HG02798 (cell line): ENCODE results near the gene PLXNA4.

ENCODE experiments used
- ATAC-seq: cut with Tn5 transposase; IDR thresholded peaks from one replicate; pipeline ENCODE4 v1.9.1; 2021; ENCODE audit warnings: mild to moderate bottlenecking; ENCODE audit not compliant: unreplicated experiment, poor library complexity

PLXNA4 gene

GRCh38 chr7:132300599-132301277, 275.5 kb downstream of the PLXNA4 start:
- no peak for ATAC-seq

- no peak for ATAC-seq
Measured at GRCh38 chr7:132298790-132299189, 277.5 kb downstream of the PLXNA4 start.

GRCh38 chr7:132296820-132297219, 279.4 kb downstream of the PLXNA4 start:
- ATAC-seq, result no peak

DNA sequence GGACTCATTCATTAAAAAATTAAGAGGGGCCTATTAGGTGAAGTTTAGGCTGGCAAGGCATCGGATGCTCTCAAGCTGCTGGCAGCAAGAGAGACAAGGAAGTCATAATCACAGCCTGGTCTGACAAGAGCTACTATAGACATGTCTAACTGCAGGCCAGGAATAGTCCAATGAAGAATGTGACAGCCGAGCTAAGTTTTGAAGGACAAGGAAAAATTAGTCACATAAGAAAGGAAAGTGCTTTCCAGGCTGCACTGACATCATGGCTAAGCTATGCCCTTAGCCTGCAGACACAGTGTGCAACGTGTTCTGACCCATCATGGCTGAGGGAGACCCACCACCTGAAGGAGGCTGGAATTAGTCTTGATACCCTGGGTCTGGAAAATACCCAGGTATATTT, 281.1 kb downstream of the PLXNA4 start:
- no peak for ATAC-seq

DNA sequence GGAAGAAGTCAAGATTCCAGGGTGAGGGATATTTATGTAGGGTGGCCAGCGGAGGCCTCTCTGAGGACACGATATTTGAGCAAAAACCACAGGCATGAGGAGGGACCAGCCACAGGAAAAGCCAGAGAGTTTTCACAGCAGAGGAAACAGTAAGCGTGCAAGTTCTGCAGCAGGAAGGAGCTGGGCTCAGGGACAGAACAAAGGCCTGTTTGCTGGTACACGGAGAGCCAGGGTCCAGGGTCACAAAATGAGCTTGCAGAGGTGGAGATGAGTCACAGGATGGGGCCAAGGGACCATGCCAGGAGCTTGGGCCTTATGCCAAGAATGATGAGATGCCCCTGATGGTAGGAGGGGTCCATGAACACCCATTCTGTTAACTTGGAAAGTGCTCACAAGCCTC, 283.5 kb downstream of the PLXNA4 start:
- no peak for ATAC-seq

GRCh38 chr7:132291481-132291880, 284.8 kb downstream of the PLXNA4 start:
- no peak for ATAC-seq

GRCh38 chr7:132290021-132290420, 286.2 kb downstream of the PLXNA4 start:
- ATAC-seq, result no peak

DNA sequence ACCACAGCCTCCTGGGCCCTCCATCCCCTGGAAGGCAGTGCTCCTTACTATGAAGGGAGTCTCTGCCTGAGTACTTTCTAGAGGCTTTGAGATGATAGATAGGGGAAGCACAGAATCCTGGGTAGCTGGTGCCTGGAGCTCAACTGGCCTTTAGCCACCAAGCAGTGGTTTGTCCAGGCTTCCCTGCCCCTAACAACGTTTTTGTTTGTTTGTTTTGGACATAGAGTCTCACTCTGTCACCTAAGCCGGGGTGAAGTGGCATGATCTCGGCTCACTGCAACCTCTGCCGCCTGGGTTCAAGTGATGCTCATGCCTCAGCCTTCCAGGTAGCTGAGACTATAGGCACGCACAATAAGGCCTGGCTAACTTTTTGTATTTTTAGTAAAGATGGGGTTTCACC, 289.4 kb downstream of the PLXNA4 start:
- ATAC-seq, result no peak

DNA sequence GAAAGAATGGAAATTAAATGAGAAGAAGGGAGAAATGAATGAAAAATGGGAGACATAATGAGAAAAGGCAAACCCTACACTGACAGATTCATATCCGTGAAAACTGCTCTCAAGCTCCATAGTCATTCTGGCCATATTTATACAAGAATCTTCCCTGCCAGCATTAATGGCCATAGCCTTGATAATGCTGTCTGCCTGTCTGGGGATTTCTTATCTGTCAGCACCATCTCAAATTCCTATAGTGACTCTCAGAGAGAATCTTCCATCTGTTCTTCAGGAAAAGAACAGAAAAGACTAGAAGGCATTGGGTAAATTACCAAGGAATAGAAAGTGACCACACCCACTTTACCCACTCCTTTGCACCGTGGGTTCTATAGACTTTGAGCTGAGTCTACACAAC, 295.9 kb downstream of the PLXNA4 start:
- ATAC-seq, result no peak

GRCh38 chr7:132279718-132280117, 296.6 kb downstream of the PLXNA4 start:
- no peak for ATAC-seq

DNA sequence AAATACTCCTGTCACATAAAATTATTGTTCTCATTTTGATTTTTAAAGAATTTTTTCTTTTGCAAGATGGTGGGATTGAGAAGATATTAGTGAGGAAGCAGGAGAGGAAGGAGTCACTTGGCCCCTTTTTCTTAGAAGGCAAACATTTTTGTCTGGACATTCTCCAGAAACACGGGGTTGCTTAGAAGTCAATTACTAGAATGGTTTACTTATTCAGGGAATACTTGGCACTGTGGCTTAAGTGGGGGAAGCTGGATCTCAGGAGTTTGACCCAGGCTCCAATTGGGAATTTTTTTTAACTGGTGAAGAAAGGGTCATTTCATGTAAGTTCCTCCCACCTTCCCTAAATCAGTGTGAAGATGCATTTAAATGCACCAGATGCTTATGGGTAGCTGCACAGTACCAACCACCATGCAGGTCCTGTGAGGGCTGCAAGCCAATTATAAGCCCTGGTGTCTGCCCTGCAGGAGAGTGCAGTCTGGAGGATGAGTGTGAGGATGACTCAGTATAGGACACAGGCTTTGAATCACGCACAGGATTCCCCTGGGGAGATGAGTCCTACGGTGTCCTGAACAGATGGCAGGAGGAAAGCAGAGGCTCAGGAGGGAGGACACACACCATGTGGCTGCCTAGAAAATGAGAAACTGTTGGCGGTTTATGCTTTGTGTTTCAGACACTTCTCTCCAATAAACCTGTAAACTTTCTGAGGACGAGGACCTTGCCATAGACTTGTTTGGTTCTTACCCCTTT, 299.1 kb downstream of the PLXNA4 start:
- ATAC-seq, result no peak

DNA sequence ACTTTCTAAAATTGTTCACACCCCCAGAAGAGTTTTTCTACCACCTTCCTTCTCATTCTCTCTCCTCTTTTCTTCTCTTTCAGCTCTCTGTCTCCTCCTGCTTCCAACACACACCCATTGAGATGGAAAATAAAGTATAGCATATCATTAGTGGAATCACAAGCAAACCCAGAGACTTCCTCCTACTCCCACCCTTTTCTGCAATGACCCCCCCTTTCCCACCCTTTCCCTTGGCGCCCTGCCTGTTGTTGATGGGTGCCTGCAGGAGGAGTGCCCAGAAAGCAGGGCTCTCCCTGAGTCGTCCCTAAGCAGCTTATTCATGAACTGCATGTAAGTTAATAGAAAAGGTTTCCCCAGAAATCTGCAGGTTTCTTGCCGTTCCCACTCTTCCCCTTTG, 300.0 kb downstream of the PLXNA4 start:
- no peak for ATAC-seq

DNA sequence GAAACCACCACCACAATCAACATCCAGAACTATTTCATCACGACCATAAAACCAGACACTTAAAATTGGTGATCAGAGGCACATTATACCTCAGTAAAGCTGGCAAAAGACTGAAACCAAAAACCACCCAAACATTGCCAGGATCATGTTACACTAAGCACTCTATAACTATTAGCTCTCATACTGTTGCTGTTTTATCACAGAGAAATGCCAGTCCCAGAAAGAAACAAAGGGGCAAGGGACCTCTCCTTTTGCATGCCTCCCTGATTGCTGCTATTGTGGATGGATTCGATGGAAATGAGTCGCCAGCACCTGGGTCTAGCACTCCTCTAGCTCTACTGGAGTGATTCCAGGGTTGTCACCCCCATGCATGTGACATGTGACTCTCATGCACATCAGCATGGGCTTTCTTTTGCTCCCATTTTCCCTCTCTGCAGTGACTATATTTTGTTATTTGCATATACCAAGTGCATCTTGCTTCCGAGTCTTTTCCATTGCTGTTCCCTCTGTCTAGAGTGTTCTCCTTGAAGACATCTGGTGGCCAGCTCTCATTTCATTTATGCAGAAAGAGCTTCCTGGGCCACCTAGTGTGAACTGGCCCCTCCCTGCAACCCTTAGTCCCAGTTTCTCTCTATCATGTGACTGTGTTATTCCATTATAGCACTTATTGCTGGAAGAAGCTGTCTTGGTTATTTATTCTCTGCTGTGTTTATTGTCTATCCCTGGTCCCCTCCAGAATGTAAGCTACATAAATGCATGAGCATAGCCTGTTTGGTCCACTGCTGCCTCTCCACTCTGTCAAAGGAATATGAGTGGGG, 300.6 kb downstream of the PLXNA4 start:
- ATAC-seq, result no peak

GRCh38 chr7:132272763-132273371, 303.4 kb downstream of the PLXNA4 start:
- no peak for ATAC-seq

GRCh38 chr7:132270517-132270916, 305.8 kb downstream of the PLXNA4 start:
- no peak for ATAC-seq

GRCh38 chr7:132269718-132270117, 306.6 kb downstream of the PLXNA4 start:
- ATAC-seq, result no peak

- no peak for ATAC-seq
Measured at GRCh38 chr7:132263151-132263550, 313.1 kb downstream of the PLXNA4 start.

- no peak for ATAC-seq
Measured at GRCh38 chr7:132262160-132262470, 314.2 kb downstream of the PLXNA4 start.

- ATAC-seq, result no peak
Measured at GRCh38 chr7:132261327-132262159, 314.7 kb downstream of the PLXNA4 start.

DNA sequence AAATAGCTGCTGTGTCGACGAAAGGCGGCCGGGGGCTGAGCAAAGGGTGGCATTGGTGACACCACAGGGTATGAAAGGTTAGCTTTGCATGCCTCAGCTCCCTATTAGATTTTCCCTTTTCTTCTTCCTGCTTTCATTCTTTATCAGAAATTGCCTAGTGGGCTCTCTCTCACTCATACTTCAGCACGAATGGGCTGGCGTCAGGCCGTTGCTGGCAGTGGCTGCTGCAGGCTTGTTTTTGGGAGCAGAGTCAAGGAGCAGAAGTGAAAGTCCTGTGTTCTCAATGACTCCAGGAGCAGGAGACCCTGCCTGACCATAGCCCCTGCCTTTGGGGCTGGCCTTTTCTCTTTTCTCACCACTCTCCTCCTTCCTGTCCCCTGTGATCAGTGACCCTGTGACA, 318.0 kb downstream of the PLXNA4 start:
- ATAC-seq, result no peak
